Muscle layer of duodenum (tissue), 2 donors: ENCODE data around the gene CRHR1.

ENCODE experiments used
- H3K27ac ChIP-seq: one replicate; pipeline ENCODE4 v1.7.0; 2013; ENCODE audit warnings: mild to moderate bottlenecking, low read length
- H3K27me3 ChIP-seq: one replicate; pipeline ENCODE4 v1.7.0; 2013; ENCODE audit warnings: low read depth, mild to moderate bottlenecking, control low read depth, low read length
- H3K36me3 ChIP-seq, 2 donors: one replicate each; pipeline ENCODE4 v1.7.0; 2013; ENCODE audit warnings: low read length in 2 of 2, control low read depth in 1 of 2, mild to moderate bottlenecking in 1 of 2; ENCODE audit not compliant: insufficient read depth in 2 of 2, control insufficient read depth in 1 of 2
- H3K4me1 ChIP-seq, 2 donors: one replicate each; pipeline ENCODE4 v1.7.0; 2013; ENCODE audit warnings: low read length in 2 of 2, mild to moderate bottlenecking in 2 of 2, control low read depth in 1 of 2, moderate library complexity in 1 of 2; ENCODE audit not compliant: insufficient read depth in 2 of 2, control insufficient read depth in 1 of 2
- H3K4me3 ChIP-seq, 2 donors: one replicate each; pipeline ENCODE4 v1.7.0; 2013; ENCODE audit warnings: low read length in 2 of 2, low read depth in 1 of 2, mild to moderate bottlenecking in 1 of 2
- H3K9me3 ChIP-seq, 2 donors: one replicate each; pipeline ENCODE4 v1.7.0; 2013; ENCODE audit warnings: low read length in 2 of 2, control low read depth in 1 of 2, mild to moderate bottlenecking in 1 of 2; ENCODE audit not compliant: control insufficient read depth in 1 of 2
- donor health status: healthy.

Gene CRHR1

DNA sequence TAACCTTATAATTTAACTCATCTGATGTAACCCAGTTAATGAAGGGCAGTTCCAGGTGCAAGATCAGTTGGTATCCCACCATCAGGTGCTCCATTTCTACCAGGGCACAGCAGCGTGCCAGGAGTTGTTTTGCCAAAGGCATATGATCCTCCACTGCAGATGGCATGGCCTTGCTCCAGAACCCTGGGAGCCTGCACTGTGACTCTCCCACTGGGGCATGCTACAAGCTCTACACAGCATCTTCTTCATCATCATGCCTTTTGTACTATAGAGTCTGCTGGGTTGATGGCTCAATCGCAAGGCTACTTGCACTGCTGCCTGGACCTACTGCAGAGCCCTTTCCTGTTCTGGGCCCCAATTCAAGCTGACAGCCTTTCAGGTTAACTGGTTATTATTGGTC, 98.9 kb downstream of the CRHR1 start:
- peaks cover 0 to 5% of the 10 kb centered on the region in 2 donors for H3K9me3 ChIP-seq
- H3K4me3 ChIP-seq, result no peak overlapping the region
- H3K27ac ChIP-seq, result no peak overlapping the region
- H3K4me1 ChIP-seq, result no peaks in the 10 kb centered on the region
- no peaks in the 10 kb centered on the region for H3K36me3 ChIP-seq
- no peaks in the 10 kb centered on the region for H3K27me3 ChIP-seq
